ENCODE results near the gene PTCHD1. TPM values are rescaled to one million over a fixed set of nuclear protein-coding genes. Genes with fewer than 3 reads are reported as not detected.

Gene PTCHD1
- polyA plus RNA-seq, 1 of the 3 experiments (the other 2 are of a cell fraction): not detected

GRCh38 chrX:23317799-23318724 lies 16.6 kb upstream of the PTCHD1 start (continued):
- TF ChIP-seq REST (IDR thresholded peaks at IDR 0.05; ENCODE audit: low read depth, low read length) (no peak), EP300 (IDR thresholded peaks at IDR 0.05; ENCODE audit: borderline replicate concordance in 1 of 2, low read depth in 1 of 2, low read length in 1 of 2) (no peak), RCOR1 (IDR thresholded peaks at IDR 0.05; ENCODE audit: low read length) (no peak), CTCF (IDR thresholded peaks at IDR 0.05) (peak; percentile 83), TEAD4 (IDR thresholded peaks at IDR 0.05; ENCODE audit: borderline replicate concordance, insufficient read depth) (no peak), PBX3 (IDR thresholded peaks at IDR 0.05) (no peak), GABPA (IDR thresholded peaks at IDR 0.05; ENCODE audit: low read depth) (no peak)

GRCh38 chrX:23327104-23327503 lies 7.5 kb upstream of the PTCHD1 start:
- H3K4me1 ChIP-seq (ENCODE audit: control insufficient read depth in 1 of 2, insufficient read depth in 2 of 2, low read depth in 1 of 2, low read length in 1 of 2): peaks cover 0 to 1% of the 10 kb centered on the region in 2 experiments; a peak in 1 of 4 replicates
- H2AFZ ChIP-seq (ENCODE audit: low read depth): no peak overlapping the region
- H3K27ac ChIP-seq (ENCODE audit: low read depth in 2 of 2, low read length in 1 of 2): no peak overlapping the region
- TF ChIP-seq TAF1 (IDR thresholded peaks at IDR 0.05; ENCODE audit: borderline replicate concordance, low read depth, low read length) (no peak), CTCF (IDR thresholded peaks at IDR 0.05) (no peak), REST (IDR thresholded peaks at IDR 0.05; ENCODE audit: low read depth, low read length) (peak; percentile 82), IRF3 (IDR thresholded peaks at IDR 0.05; ENCODE audit: low read depth, low read length) (no peak)
- 59% methylated on average over 2 of the region's 2 CpGs for WGBS (ENCODE audit: low lambda C conversion rate)
- ChIA-PET CTCF (interaction anchor here (4.8 kb wide), 1 partner anchor 9 kb away, joined by 23 read pairs; no protein-coding TSS in a partner anchor), POLR2A (no interaction called here)
- H3F3A ChIP-seq (replicated peaks; ENCODE audit: insufficient read depth): no peaks in the 10 kb centered on the region
- no peaks in the 10 kb centered on the region for H3K36me3 ChIP-seq (replicated peaks in 1 of 2; ENCODE audit: control insufficient read depth in 1 of 2, insufficient read depth in 2 of 2, low read length in 1 of 2)
- no peaks in the 10 kb centered on the region for H3K79me2 ChIP-seq (ENCODE audit: insufficient read depth)
- H3K9me2 ChIP-seq: no peaks in the 10 kb centered on the region
- no peaks in the 10 kb centered on the region for H3K9me3 ChIP-seq
- no peak overlapping the region for H3K9ac ChIP-seq
- H3K4me3 ChIP-seq (ENCODE audit: low read depth in 2 of 2, low read length in 1 of 2): no peak overlapping the region
- no peak overlapping the region for H3K4me2 ChIP-seq
- no peaks in the 10 kb centered on the region for H4K20me1 ChIP-seq (ENCODE audit: insufficient read depth)
- DNase-seq: no peak
- H3K27me3 ChIP-seq (ENCODE audit: insufficient read depth): peaks cover 9% of the 10 kb centered on the region; the same call in 1 of the 2 replicates

Measured in SK-N-SH (cell line).